Right cardiac atrium (tissue), 5 donors: ENCODE data around the gene DGKD. TPM values are rescaled to one million over a fixed set of nuclear protein-coding genes. Genes with fewer than 3 reads are reported as not detected.

Experiments used
- ATAC-seq, 2 donors: fragments of 200-7000 bp; cut with Tn5 transposase; one replicate each; pipeline versions ENCODE4 v1.8.0 to v1.9.1; 2020; ENCODE audit warnings: moderate library complexity in 2 of 2, mild to moderate bottlenecking in 1 of 2
- DNase-seq, 3 donors: peaks; one replicate each; pipeline ENCODE4 v3.0.0-alpha.2; 2020
- H3K27ac ChIP-seq: one replicate; pipeline ENCODE4 v1.5.1; 2013; ENCODE audit warnings: mild to moderate bottlenecking, low read length, control low read depth, moderate library complexity
- H3K27me3 ChIP-seq: one replicate; pipeline ENCODE4 v1.6.1; 2013; ENCODE audit not compliant: control insufficient read depth, insufficient read depth
- H3K4me1 ChIP-seq: one replicate; pipeline ENCODE4 v1.6.1; 2013; ENCODE audit warnings: low read length; ENCODE audit not compliant: control insufficient read depth, insufficient read depth
- H3K4me3 ChIP-seq: one replicate; pipeline ENCODE4 v1.5.1; 2013; ENCODE audit warnings: low read length, control low read depth
- H3K9me3 ChIP-seq: one replicate; pipeline ENCODE4 v1.6.1; 2013; ENCODE audit warnings: low read length; ENCODE audit not compliant: control insufficient read depth
- whole genome bisulfite sequencing: extraction: QIAGEN DNeasy Blood & Tissue Kit; methylation state at CpG from one replicate; pipeline ENCODE4 v1.1.7; 2013; 5-methylcytosine and 5-hydroxymethylcytosine counted together
- intact Hi-C, 4 donors: fragments of 100-400 bp; cut with DNase I; formaldehyde crosslinking; loops; one replicate each; pipeline versions ENCODE4 v1.11.0 to v1.14.0; 2022 to 2023
- polyA plus RNA-seq: library from polyadenylated mRNA; stranded (reverse); fragments of 200-250 nt; gene quantifications from one replicate; pipeline ENCODE4 v1.2.3, GENCODE V29; 2013
- total RNA-seq, 4 donors: library from RNA; stranded (reverse); fragmentation: NEBNext Ultra II Directional; extraction: Animal tissue kit (Norgen Biotek cat#: 25700); gene quantifications; one replicate each; pipeline ENCODE4 v1.2.1, GENCODE V29; 2021
- donor health status: healthy with polysubstance abuse.
- donor health status: DM: no; HTN: yes; CAD: no.
- donor health status: DM: no; HTN: no; CAD: no.
- donor health status: DM: no; HTN: yes; CAD: no; lungs with severe emphysema.
- donor health status: DM: yes; HTN: yes; CAD: no.

DGKD gene
- total and polyA plus RNA-seq, 5 donors: 17.9 to 44.9 (median 34.5) TPM

DNA sequence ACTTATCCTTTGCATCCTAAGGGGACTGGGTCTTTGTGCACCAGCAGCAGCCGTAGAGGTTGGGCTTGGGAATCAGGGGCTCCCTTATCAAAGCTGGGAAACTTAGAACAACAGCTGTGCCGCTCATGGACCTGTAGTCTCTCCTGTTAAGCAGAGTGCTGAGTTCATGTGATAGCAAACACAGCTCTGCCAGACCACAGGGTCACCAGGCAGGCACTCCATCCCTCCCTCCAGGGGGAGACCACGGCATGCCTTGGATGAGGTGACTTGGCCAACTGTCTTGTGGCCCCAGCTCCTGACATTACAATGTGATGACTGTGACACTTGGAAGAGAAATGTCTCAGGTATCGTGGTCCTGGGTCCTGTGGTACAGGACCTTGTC, 60.0 kb downstream of the DGKD start:
- DNase-seq: no peak
- 71% methylated on average over 4 of the region's 4 CpGs for WGBS
- no peaks in the 10 kb centered on the region for H3K9me3 ChIP-seq
- H3K27ac ChIP-seq: peak overlapping the region; percentile 65
- intact Hi-C loops: no loop called here
- H3K4me3 ChIP-seq: no peak overlapping the region
- no peak for ATAC-seq
- H3K27me3 ChIP-seq: no peaks in the 10 kb centered on the region
- peaks cover 12% of the 10 kb centered on the region for H3K4me1 ChIP-seq

- intact Hi-C loops: no loop called here
- H3K4me3 ChIP-seq: no peak overlapping the region
- WGBS: 89% methylated on average over 5 of the region's 5 CpGs
- peaks cover 10% of the 10 kb centered on the region for H3K4me1 ChIP-seq
- H3K9me3 ChIP-seq: no peaks in the 10 kb centered on the region
- peak overlapping the region; percentile 65 for H3K27ac ChIP-seq
- ATAC-seq (peak in 1 of 2 donors; percentile 42), DNase-seq (peak in 1 of 3 donors; percentile 60)
- no peaks in the 10 kb centered on the region for H3K27me3 ChIP-seq
Measured at GRCh38 chr2:233414777-233415570, 60.7 kb downstream of the DGKD start.

GRCh38 chr2:233416199-233416598, 61.9 kb downstream of the DGKD start:
- intact Hi-C loops: no loop called here
- H3K4me3 ChIP-seq: no peak overlapping the region
- no peak for DNase-seq
- H3K27me3 ChIP-seq: no peaks in the 10 kb centered on the region
- H3K27ac ChIP-seq: no peak overlapping the region
- H3K4me1 ChIP-seq: peaks cover 10% of the 10 kb centered on the region
- no peaks in the 10 kb centered on the region for H3K9me3 ChIP-seq
- WGBS: 91% methylated on average over 3 of the region's 3 CpGs
- ATAC-seq: no peak

GRCh38 chr2:233416706-233417105, 62.4 kb downstream of the DGKD start:
- ATAC-seq: no peak
- WGBS: 84% methylated on average over 6 of the region's 6 CpGs
- Histone ChIP-seq H3K9me3 (no peaks in the 10 kb centered on the region), H3K27me3 (no peaks in the 10 kb centered on the region), H3K27ac (no peak overlapping the region), H3K4me1 (peaks cover 13% of the 10 kb centered on the region), H3K4me3 (no peak overlapping the region)
- intact Hi-C loops: no loop called here
- DNase-seq: no peak

DNA sequence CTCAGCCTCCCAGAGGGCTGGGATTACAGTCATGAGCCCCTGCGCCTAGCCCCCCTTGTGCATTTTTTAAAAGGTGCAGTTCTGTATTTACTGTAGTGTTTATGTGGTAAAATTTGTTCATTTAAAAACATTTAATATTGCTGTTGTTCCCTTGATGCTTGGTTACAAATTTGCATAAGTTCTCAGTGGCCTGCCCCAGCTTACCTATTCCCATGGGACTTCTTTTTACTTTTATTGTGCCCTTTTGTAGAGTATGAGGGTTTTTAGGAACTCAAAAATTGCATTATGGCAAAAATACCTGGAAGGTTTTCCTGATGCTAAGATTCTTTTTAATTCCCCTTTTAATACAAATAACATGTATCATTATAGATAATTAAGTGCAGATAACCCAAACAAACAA, 63.0 kb downstream of the DGKD start:
- H3K4me3 ChIP-seq: no peak overlapping the region
- H3K9me3 ChIP-seq: no peaks in the 10 kb centered on the region
- no peaks in the 10 kb centered on the region for H3K27me3 ChIP-seq
- peaks cover 18% of the 10 kb centered on the region for H3K4me1 ChIP-seq
- intact Hi-C loops: no loop called here
- H3K27ac ChIP-seq: no peak overlapping the region
- DNase-seq: no peak
- 100% methylated on average over 1 of the region's 1 CpG for WGBS
- ATAC-seq: no peak

- no peak for ATAC-seq
- Histone ChIP-seq H3K27ac (peak overlapping the region; percentile 76), H3K4me1 (peaks cover 19% of the 10 kb centered on the region), H3K27me3 (no peaks in the 10 kb centered on the region), H3K4me3 (no peak overlapping the region), H3K9me3 (no peaks in the 10 kb centered on the region)
- DNase-seq: no peak
- WGBS: 71% methylated on average over 3 of the region's 3 CpGs
- intact Hi-C loops: no loop called here
Measured at GRCh38 chr2:233418052-233418760, 63.9 kb downstream of the DGKD start.

GRCh38 chr2:233418761-233419546, 64.7 kb downstream of the DGKD start:
- peak; percentile 76 to 87 for ATAC-seq
- intact Hi-C loops: no loop called here
- peak overlapping the region; percentile 52 for H3K4me3 ChIP-seq

GRCh38 chr2:233419602-233420391, 65.5 kb downstream of the DGKD start:
- peak in 1 of 3 donors; percentile 25 for DNase-seq
- Histone ChIP-seq H3K27me3 (no peaks in the 10 kb centered on the region), H3K9me3 (no peaks in the 10 kb centered on the region), H3K4me3 (peak overlapping the region; percentile 52), H3K4me1 (peaks cover 13% of the 10 kb centered on the region), H3K27ac (peak overlapping the region; percentile 94)
- intact Hi-C loops: no loop called here
- 42% methylated on average over 10 of the region's 10 CpGs for WGBS
- no peak for ATAC-seq

More at GRCh38 chr2:233418761-233419546, 64.7 kb downstream of the DGKD start:
- Histone ChIP-seq H3K27ac (peak overlapping the region; percentile 94), H3K9me3 (no peaks in the 10 kb centered on the region), H3K4me1 (peaks cover 19% of the 10 kb centered on the region), H3K27me3 (no peaks in the 10 kb centered on the region)
- peak; percentile 59 to 75 (median 66) for DNase-seq
- 37% methylated on average over 19 of the region's 19 CpGs for WGBS

- Histone ChIP-seq H3K27me3 (no peaks in the 10 kb centered on the region), H3K27ac (peak overlapping the region; percentile 25), H3K9me3 (no peaks in the 10 kb centered on the region), H3K4me1 (peaks cover 11% of the 10 kb centered on the region), H3K4me3 (peak overlapping the region; percentile 52)
- ATAC-seq (no peak), DNase-seq (peak in 1 of 3 donors; percentile 32)
- 63% methylated on average over 14 of the region's 14 CpGs for WGBS
- intact Hi-C loops: no loop called here
Measured at GRCh38 chr2:233421091-233421816, 67.0 kb downstream of the DGKD start.
